ENCODE measurements around the gene SARDH. TPM values are rescaled to one million over a fixed set of nuclear protein-coding genes. Genes with fewer than 3 reads are reported as not detected.

SARDH gene
- polyA plus RNA-seq, 10 donors: 3.0 to 7.1 (median 4.6) TPM

DNA sequence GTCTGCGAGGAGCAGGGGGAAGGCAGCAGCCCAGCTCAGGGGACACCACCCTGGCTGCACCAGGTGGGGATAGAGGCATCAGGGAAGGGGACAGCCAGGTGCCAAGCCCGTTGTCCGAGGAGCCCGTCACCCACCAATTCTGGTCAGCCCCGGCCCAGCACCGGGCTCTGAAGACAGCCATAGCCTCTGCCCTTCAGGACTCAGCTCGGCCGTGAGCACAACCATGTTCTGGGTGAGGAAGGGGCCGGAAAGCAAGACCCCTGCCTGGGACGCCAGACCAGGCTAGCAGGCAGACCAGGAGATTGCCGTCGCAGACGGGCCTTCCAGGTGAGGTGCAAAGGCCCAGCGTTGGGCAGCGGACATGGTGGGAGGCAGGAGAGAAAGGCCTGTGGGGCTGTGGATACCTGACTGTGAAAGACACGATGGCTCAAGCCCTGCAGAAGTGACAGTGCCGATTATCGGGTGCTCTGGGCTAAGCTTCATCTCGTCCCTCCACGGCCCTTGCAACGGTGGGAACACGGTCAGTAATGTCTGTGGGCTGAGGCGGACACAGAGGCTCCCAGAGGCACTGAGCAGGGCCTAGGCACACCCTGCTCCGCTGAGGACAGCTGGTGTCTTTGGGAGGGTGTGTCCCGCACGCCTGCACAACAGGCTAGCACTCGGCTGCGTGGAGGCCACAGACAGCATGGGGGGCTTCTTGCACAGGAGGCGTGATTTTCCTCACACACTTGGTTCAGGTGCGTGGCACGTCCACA is 65.5 kb downstream of the SARDH start:
- no peak for DNase-seq

DNA sequence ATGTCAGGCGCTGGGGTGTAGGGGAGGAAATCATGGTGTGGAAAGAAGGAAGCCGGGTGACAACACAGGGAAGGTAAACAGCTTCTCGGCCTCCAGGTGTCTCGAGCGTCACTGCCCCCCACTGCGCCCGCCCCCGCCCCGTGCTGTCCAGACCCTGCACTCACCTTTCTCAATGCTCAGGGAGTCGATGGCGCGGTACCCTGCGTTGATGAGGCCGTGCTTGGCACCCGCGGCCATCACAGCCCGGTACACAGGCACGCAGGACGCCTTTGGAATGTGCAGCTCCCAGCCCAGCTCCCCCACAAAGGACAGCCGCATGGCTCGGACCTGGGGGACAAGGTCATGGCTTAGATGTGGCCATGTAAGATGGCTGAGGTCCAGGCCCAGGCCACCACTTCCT is 66.8 kb downstream of the SARDH start:
- no peak for DNase-seq

DNA sequence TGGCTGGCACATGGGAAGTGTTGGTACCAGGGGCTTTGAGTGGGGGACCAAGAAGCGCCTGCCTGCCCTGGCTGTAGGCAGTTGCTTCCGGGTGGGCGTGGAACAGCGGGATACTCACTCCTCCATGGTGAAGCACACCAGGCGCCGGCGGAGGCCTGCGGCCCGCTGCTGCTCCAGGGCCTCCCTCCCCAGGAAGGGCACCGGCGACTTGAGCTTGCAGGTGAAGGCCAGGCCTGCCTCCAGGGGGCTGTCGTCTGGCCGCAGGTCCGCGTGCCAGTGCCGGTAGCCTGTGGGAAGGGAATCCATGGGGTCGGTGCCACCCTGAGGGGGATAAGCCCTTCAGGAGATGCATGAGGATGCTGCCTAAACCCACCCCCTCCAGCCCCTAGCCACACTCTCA is 67.7 kb downstream of the SARDH start:
- no peak for DNase-seq

- no peak for DNase-seq
Measured at GRCh38 chr9:133669182-133669801, 68.9 kb downstream of the SARDH start.

DNA sequence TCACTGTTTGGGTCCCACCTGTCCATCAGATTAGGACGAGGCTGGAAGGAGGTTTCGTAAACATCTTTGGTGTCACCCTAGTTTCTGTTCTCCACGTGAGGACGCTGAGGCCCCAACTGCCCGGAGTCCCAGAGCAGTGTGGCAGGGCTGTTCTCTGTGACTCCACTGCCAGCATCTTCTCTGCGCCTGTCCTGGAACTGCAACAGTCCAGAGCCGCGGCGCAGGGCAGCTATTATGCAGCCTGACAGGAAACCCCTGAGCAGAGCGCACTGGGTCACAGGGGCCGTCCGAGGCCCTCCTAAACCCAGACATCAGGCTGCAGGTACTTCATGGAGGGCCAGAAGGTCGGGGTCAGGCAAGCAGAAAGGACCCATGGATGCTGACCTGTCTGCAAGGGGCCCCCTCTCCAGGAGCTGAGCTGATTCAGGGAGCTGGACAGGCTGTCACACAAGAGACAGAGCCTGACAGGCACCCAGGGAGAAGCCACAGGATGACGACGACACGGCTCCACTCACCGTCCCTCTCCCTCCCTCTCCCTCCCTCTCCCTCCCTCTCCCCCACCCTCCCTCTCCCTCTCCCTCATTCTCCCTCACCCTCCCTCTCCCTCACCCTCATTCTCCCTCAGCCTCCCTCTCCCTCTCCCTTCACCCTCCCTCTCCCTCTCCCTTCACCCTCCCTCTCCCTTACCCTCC is 70.2 kb downstream of the SARDH start:
- DNase-seq: no peak

- no peak for DNase-seq
Measured at GRCh38 chr9:133666845-133667244, 71.3 kb downstream of the SARDH start.

- DNase-seq: no peak
Measured at GRCh38 chr9:133666387-133666786, 71.8 kb downstream of the SARDH start.

DNA sequence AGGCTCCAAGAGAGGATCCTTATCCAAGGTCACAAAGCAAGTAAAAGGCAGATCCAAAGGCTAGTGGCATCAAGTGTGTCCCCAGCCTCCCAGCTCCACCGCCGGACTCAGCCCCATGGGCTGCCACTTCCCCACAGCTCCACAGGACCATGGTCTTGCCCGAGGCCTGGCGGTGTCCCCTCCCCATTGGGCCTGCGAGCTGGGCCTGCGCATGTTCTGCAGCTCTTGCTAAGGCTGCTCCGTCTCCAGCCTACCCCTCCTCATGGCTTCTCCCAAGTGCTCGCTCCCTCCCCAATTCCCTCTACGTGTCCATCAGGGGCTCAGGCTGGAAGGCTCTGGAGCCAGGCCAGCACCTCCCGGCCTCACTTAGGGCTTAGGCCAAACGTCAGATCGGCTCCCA is 72.6 kb downstream of the SARDH start:
- no peak for DNase-seq

DNA sequence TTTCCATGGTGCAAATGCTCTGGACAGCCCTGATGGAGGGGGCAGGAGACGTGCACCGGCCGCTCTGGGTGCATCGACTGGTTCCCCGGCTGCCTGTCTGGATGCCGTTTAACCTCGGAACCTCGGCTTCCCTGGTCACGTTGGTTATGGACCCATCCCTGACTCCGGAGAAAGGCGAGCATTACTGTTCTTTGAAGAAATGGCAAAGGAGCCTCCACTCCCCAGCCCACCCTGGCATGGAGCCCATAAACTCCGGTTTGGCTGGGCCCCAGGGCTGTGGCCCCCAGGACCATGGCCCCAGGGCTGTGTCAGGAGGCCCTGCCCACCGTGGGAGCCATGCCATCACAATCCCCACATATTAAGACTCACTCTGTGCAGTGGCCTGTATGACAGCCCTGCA is 73.1 kb downstream of the SARDH start:
- no peak for DNase-seq

DNA sequence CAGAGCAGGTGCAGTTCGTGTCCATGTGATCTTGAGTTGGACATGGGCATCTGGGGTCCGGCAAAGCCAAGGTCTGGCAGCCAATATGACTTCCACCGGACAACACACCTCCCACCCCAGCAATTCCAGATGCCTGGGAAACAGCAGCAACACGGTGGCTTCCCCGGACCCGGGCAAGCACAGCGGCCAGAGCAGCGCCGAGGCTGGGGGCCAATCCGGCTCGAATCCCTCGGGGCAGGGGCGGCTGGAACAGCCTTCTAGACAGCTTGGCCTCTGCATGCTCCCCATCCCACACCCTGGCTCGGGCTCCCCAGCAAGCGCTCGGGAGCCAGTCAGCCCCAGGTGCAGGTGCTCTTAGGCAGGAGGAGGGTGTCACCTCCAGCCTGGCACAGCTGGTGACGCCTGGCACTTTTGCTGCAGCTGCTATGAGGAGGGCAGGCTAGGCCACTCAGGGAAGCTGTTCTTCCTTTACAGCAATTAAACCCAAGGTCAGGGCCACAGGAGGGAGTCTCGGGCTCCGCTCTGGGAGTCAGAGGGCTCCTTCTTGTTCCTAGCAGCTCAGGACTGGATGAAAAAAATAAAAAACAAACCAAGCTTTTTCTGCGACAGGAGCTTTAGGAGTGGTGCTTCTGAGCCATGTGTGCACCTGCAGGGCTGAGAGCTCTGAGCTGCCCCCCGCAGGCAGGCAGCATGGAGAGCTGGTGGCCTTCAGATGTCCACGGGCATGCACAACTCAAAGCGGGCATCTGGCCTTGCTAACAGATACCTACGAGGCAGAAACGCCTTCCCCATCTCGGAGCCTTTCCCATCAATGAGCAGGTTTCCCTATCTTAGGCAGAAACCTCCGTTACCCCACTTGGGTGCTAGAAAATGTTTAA is 73.7 kb downstream of the SARDH start:
- DNase-seq: no peak

DNA sequence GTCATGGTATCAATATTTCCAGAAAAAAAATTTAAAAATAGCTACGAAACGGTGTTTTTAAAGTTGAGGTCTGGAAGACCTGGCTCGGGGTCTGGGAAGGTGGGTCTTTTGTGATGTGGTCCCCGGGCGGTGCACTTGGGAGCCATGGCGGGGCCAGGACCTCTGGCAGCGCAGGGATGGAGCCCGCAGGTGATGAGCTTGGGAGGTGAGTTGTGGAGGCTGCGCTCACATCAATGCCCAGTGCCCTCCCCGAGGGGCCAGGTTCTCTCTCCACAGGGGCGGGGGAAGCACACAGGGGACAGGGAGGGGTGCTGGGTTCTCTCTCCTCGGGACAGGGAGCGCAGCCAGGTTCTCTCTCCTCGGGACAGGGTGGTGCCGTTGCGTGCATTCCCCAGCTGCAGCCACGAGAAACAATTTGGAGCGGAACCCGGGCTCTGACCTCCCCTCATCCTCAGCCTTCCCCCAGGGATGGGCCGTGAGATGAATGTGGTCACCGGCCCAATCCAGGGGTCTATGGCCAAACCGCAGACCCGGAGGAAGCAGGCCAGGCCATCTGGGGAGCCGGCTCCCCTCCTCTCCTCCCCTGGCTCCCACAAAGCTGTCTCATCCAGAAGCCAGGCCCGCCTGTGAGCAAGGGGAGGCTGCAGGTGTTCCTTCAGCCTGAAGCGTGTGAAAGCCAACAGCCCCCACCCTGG is 76.2 kb downstream of the SARDH start:
- DNase-seq: peak in 1 of 3 donors; percentile 61

DNA sequence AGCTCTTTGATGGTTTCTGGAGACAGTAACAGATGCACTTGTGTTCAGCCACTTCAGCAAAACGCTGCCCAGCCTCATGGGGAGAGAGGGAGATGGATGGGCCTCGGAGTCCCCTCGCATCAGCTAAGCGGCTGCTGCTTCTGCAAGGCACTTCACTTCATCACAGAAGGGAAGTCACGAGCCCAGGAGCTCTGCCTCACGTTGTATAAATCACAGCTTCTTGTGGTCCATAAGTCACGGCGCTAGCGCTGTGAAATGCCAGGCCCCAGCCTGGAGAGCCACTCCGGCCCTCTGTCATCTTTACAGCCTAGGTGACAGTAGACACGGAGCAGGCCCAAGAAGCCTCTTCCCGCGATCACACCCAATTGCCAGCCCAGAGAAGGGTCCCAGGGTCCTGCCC is 78.6 kb downstream of the SARDH start:
- no peak for DNase-seq

DNA sequence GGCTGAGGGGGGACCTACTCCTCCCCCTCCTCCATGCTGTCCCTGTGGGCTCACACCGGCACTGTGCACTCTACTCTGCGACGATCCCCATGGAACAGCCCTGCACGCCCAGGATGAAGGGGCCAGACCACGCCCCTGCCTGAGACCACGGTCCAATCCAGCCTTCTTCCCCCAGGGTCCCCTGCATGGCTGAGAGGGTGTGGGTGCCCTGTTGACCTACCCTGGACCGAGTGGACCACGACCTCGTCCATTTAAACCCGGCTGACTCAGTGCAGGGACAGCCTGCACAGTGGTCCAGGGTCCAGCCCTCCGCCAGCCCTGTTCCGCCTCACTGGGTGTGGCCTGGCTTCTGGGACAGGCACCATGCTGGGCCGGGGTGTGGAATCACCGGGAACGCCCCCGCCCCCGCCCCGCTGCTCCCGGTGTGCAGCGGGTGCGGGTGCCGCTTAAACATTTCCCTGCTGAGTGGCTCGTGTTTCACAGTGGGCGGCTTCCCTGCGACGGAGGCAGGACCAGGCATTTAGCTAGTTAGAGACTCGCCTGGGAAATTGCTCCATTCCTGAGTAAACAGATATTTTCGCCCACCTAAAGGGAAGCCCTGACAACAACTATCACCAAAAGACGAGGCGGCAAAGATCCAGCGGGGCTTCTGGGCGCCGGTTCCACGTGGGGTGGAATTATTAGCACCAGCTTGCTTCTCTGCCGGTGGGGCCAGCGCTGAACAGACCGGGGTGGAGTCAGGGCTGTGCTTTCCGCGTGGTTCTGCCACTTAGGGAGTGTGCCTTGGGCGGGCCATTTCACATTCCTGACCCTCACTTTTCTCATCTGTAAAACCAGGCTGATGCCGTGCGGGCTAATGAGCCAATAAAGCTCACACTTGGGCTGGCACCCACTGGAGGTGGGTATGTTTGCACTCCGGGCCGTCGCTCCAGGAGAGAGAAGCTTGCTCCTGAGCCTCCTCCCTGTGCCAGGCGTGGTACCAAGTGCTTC is 79.4 kb downstream of the SARDH start:
- DNase-seq: peak in 1 of 3 donors; percentile 61

GRCh38 chr9:133657120-133657661 is 81.0 kb downstream of the SARDH start:
- peak in 1 of 3 donors; percentile 38 for DNase-seq

DNA sequence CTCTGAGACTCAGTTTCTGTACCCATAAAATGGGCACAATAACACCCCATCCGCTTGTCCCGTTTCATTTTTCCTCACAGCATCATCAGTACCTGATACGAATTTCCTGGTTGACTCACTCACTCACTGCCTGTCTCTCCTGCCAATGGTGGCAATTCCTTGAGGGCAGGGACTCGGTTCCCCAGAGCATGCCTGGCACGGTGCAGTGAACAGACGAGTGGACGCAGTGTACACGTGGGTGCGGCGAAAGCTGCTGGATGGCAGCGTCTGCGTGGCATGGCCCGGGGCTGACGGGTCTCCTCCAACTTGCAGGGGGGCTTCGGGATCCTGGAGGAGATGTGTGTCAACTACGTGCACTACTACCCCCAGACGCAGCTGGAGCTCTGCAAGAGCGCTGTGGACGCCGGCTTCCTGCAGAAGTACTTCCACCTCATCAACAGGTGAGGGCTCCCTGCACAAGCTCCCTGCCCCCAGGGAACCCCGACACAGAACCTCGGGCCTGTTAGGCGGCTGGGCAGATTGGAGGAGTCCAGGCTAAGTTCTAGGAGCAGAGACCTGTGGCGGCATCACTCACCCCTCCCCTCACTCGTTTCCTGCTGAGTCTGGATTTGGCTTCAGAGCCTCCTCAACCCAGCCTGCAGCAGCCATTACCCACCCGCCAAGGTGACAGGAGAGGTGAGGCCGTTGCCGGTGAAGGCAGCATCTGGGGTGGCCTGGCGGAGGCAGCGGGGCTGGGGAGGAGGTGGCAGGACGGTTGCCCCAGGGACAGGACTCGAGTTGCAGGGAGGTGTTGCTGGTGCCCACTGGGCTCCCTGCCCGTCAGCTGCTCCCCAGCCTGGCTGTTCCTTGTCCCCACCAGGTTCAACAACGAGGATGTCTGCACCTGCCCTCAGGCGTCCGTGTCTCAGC is 81.7 kb downstream of the SARDH start:
- DNase-seq: no peak

- DNase-seq: no peak
Measured at GRCh38 chr9:133655701-133656100, 82.5 kb downstream of the SARDH start.

- DNase-seq: no peak
Measured at GRCh38 chr9:133654736-133655657, 83.2 kb downstream of the SARDH start.

GRCh38 chr9:133653638-133654037 is 84.5 kb downstream of the SARDH start:
- no peak for DNase-seq
